ENCODE data around the gene GRAMD4. TPM values are rescaled to one million over a fixed set of nuclear protein-coding genes. Genes with fewer than 3 reads are reported as not detected.

GRAMD4 gene
- total RNA-seq, 4 donors from 2014 or later: 5.6 to 37.0 (median 15.2) TPM

DNA sequence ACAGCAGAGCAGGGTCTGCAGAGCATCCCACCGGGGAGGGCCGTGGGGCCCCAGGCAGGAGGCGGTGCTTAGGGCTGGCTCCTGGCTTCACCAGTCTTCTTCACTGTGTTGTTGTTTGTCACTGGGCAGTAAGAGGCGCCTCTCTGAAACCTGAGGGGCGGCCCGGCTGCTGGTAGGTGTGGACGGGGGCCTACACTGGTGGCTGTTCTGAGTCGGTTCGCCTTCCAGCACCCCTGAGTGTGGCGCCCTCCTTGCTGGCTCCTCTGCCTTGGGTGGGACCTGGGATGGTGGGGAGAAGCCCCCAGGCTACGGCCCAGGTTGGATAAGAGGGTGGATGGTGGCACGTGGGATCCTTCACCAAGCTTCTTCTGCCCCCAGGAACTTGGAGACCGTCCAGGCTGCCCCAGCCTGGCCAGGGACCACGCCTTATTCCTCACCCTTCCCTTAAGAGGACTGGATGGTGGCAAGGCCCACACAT lies 10.4 kb upstream of the GRAMD4 start:
- Histone ChIP-seq H3K4me3 (no peak overlapping the region), H3K27me3 (no peaks in the 10 kb centered on the region), H3K36me3 (no peaks in the 10 kb centered on the region), H3K9me3 (no peaks in the 10 kb centered on the region), H3K27ac (no peak overlapping the region), H3K4me1 (no peaks in the 10 kb centered on the region)
- no peak for TF ChIP-seq POLR2A (IDR thresholded peaks at IDR 0.05)
- TF ChIP-seq, protein P1, sequence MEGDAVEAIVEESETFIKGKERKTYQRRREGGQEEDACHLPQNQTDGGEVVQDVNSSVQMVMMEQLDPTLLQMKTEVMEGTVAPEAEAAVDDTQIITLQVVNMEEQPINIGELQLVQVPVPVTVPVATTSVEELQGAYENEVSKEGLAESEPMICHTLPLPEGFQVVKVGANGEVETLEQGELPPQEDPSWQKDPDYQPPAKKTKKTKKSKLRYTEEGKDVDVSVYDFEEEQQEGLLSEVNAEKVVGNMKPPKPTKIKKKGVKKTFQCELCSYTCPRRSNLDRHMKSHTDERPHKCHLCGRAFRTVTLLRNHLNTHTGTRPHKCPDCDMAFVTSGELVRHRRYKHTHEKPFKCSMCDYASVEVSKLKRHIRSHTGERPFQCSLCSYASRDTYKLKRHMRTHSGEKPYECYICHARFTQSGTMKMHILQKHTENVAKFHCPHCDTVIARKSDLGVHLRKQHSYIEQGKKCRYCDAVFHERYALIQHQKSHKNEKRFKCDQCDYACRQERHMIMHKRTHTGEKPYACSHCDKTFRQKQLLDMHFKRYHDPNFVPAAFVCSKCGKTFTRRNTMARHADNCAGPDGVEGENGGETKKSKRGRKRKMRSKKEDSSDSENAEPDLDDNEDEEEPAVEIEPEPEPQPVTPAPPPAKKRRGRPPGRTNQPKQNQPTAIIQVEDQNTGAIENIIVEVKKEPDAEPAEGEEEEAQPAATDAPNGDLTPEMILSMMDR (IDR thresholded peaks at IDR 0.05): no peak
- intact Hi-C loops (cut with DNase I; ENCODE audit: low total_unique reads): no loop called here
- no peak for DNase-seq

DNA sequence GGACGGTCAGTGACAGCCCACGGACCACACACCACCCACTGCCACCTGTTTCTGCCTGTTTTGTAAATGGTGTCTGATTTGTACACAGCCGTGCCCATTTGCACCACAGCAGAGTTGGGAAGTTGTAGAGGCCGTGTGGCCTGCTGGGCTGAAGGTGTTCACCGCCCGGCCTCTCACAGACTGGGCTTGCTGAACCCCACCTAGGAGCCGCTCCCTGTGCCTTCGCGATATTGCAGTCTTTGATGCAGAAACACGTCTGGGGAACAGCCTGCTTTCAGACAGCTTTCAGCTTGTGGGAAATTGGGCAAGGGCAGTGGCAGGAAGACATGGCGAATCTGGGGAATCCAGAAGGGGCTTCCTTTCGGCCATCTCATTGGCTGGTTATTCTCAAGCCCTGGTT lies 9.8 kb upstream of the GRAMD4 start:
- Histone ChIP-seq H3K36me3 (no peaks in the 10 kb centered on the region), H3K27ac (no peak overlapping the region), H3K27me3 (no peaks in the 10 kb centered on the region), H3K4me1 (no peaks in the 10 kb centered on the region), H3K4me3 (no peak overlapping the region), H3K9me3 (no peaks in the 10 kb centered on the region)
- TF ChIP-seq, protein P1 (IDR thresholded peaks at IDR 0.05): no peak
- intact Hi-C loops (cut with DNase I; ENCODE audit: low total_unique reads): no loop called here
- DNase-seq: no peak

DNA sequence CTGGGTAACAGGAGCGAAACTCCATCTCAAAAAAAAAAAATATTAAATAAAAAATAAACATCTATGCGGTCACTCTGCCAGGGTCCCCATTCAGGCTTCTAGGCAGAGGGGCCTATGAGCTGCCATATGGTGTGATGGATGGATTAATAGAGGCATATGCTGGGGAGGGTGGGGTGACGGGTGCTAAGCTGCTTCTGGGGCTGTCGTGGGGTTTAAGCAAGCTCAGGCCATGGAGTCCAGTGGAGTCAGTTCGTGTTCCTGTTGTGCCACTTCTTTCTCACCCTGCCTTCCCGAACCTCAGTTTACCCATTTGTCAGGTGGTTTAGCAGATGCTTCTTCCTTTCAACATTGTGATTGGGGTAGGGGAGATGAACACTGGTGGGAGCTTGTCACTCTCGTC lies 9.0 kb upstream of the GRAMD4 start:
- H3K4me1 ChIP-seq: no peaks in the 10 kb centered on the region
- intact Hi-C loops (cut with DNase I; ENCODE audit: low total_unique reads): no loop called here
- H3K27me3 ChIP-seq: no peaks in the 10 kb centered on the region
- no peaks in the 10 kb centered on the region for H3K36me3 ChIP-seq
- H3K4me3 ChIP-seq: no peak overlapping the region
- DNase-seq: no peak
- TF ChIP-seq POLR2A (IDR thresholded peaks at IDR 0.05): no peak
- TF ChIP-seq, protein P1 (IDR thresholded peaks at IDR 0.05): no peak
- no peaks in the 10 kb centered on the region for H3K9me3 ChIP-seq
- H3K27ac ChIP-seq: no peak overlapping the region

DNA sequence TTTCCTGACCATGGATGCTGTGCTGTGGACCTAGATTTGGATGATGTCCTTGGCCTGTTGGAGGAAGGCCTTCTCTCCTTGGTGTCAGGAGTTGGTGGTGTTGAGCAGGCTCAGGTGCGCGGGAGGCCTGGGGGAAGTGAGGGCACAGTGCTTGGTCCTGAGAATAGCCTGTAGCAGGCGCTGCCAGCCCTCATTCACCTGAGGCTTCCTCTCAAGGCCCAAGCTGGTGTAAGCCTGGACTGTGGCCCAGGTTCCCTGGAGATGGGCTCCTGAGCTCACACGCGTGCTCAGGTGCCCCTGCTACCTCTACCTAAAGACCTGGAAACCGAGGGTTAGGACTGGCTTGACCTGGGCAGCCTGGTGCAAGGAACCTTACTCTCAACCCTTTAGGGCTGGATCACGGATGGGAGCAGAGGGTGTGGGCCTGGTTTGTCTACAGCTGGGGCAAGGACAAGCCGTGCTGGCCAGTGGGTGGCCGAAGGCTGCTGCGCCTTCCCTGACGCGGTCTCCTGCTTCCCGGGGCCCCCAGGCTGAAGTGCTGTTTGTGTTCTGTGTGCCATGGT lies 7.8 kb upstream of the GRAMD4 start:
- Histone ChIP-seq H3K27ac (no peak overlapping the region), H3K36me3 (no peaks in the 10 kb centered on the region), H3K9me3 (no peaks in the 10 kb centered on the region), H3K4me3 (no peak overlapping the region), H3K27me3 (no peaks in the 10 kb centered on the region), H3K4me1 (no peaks in the 10 kb centered on the region)
- TF ChIP-seq, protein P1 (IDR thresholded peaks at IDR 0.05): no peak
- TF ChIP-seq POLR2A (IDR thresholded peaks at IDR 0.05): no peak
- intact Hi-C loops (cut with DNase I; ENCODE audit: low total_unique reads): no loop called here
- no peak for DNase-seq

DNA sequence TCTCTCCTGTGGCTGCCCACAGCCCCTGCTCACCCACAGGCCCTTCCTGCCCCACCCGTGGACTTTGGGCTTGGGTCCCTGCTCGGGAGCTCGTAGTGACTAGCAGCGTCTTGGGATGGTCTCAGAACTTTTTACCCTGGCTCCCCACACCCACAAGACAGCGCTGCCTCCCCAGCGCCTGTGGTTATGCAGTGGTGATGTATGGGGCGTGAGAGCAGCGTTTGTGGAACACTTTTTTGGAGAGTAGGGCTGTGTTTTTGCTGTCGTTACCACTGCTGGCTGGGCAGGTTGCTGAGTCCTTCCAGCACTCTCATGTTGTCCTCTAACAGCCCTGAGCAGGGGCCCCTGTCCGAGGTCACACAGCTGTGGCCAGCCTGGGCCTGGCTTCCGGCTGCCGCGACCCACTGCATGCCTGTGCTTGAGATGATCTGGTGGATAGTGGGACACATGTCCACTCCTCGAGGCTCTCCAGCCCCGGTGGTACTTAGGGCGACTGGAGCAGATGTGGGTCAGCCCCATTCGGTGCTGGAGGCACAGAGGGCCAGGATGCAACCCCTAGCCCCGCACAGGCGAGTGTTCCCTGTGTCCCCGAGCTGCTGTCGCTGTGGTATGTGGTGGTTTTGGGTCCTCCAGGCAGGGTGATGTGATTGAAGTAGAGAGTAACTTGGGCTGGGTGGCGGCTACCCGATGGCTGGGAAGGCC lies 7.1 kb upstream of the GRAMD4 start:
- no peaks in the 10 kb centered on the region for H3K27me3 ChIP-seq
- no peak for TF ChIP-seq POLR2A (IDR thresholded peaks at IDR 0.05)
- TF ChIP-seq, protein P1 (IDR thresholded peaks at IDR 0.05): no peak
- DNase-seq: no peak
- no peaks in the 10 kb centered on the region for H3K9me3 ChIP-seq
- H3K27ac ChIP-seq: no peak overlapping the region
- H3K36me3 ChIP-seq: no peaks in the 10 kb centered on the region
- no peak overlapping the region for H3K4me3 ChIP-seq
- intact Hi-C loops (cut with DNase I; ENCODE audit: low total_unique reads): no loop called here
- no peaks in the 10 kb centered on the region for H3K4me1 ChIP-seq

Data from uterus (tissue), 4 donors.